Right ventricle myocardium superior (tissue), 1 donor: ENCODE data around the gene CELF3. TPM values are rescaled to one million over a fixed set of nuclear protein-coding genes. Genes with fewer than 3 reads are reported as not detected.
"Not testable (repeated sequence)": the region's sequence is repeated elsewhere in the genome, so short reads cannot be mapped to it uniquely, and the experiment has no call there.

Experiments used
- ATAC-seq: fragments of 200-7000 bp; cut with Tn5 transposase; one replicate; pipeline ENCODE4 v1.9.1; 2020; ENCODE audit warnings: mild to moderate bottlenecking; ENCODE audit not compliant: poor library complexity
- DNase-seq: peaks from one replicate; pipeline ENCODE4 v3.0.0-alpha.2; 2020
- intact Hi-C: fragments of 100-400 bp; cut with DNase I; formaldehyde crosslinking; loops from one replicate; pipeline ENCODE4 v1.11.2; 2022
- total RNA-seq: library from RNA; stranded (reverse); fragmentation: NEBNext Ultra II Directional; extraction: Animal tissue kit (Norgen Biotek cat#: 25700); gene quantifications from one replicate; pipeline ENCODE4 v1.2.1, GENCODE V29; 2021
- donor health status: DM: no; HTN: yes; CAD: no; lungs with severe emphysema.

The CELF3 gene
- total RNA-seq, 1 donor from 2014 or later, result not detected

DNA sequence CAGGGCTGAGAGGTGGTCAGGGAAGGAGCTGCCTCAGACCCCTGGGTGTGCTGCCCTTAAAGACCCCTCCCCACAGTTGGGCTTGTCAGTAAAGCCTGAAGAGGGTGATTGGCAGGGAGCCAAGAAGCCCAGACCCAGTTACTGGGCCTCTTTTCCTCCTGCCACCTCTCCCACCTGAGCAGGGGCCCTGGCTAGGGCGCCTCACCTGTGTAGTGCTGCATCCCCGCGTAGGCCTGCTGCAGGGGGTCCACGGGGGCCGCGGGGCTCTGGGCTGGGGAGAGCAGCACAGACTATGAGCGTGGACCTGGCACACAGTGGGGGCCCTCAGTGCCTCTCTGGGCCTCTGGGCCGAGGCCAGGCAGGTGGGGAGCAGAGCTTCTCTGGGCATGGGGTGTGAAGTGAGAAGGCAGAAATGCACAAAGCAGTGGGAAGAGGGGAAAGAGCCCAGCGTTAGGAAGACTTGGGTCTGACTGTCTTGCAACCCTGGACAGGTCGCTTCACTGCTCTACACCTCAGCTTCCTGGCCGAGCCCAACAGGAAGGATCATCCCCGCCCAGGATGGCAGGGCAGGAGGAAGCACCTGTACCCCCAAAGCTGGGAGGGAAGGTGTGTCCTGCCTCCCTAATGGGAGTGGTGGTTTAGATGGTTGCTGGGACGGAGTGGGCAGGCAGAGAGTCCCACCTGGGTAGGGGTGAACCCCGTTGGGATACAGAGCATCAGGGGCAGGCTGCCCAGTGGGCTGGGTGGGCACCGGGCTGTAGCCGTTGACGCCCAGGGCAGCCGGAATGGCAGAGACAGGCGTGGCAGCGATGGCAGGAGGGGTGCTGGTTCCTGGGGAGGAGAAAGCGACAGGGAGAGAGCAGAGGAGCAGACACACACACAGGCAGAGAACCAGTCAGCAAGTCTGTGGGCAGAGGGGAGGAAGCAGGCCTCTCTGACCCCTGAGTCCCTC lies 9.9 kb downstream of the CELF3 start:
- ATAC-seq, result no peak
- DNase-seq, result no peak
- intact Hi-C loops, result no loop called here

DNA sequence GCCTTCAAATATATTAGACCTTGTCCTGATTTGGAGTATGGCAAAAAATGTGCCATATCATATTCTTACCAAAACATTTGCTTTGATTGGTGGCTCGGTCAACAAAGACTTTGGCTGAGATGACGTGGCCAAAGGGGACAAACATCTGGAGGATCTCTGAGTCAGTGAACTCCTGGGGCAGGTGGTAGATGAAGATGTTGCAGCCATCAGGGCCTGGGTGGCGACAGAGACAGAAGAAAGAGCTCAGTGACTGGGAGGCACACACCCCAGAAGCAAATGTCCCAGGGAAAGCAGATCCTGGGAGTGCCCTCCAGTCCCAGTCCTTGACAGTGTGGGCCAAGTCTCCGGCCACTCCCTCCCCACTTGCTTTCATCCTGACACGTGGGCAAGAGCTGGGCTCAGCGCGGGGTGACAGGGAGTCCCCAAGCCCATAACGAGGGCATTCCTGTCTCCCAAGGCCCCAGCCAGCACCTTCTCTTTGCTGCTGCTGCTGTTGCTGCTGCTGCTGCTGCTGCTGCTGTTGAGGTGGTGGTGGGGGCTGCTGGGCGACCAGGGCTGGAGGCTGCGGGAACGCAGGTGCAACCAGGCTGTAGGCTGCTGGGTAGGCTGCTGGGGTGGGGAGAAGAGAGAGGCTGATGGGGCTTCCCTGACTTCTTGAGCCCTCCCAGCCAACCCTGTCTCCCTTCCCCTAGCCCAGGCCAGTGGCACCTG lies 10.7 kb downstream of the CELF3 start:
- no peak for DNase-seq
- intact Hi-C loops, result no loop called here
- ATAC-seq, result no peak

DNA sequence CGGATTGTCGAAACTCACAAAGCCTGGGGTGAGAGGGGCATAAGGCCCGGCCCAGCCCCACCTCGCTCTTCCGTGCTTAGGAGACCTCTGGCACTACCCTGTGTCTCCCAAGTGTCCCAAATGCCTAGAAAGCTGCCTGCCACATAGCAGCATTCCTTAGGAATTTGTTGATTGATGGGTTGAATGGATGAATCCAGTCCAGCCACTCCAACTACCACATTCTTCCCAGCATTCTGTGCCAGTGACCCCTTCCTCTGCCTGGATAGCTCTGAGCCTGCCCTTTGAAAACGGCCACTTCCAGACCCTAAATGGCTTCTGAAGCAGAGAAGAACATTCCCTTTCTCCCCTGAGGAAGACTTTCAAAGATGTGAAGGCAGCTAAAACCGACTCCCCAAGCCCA lies 11.5 kb downstream of the CELF3 start:
- intact Hi-C loops, result no loop called here
- DNase-seq, result no peak
- ATAC-seq, result no peak

DNA sequence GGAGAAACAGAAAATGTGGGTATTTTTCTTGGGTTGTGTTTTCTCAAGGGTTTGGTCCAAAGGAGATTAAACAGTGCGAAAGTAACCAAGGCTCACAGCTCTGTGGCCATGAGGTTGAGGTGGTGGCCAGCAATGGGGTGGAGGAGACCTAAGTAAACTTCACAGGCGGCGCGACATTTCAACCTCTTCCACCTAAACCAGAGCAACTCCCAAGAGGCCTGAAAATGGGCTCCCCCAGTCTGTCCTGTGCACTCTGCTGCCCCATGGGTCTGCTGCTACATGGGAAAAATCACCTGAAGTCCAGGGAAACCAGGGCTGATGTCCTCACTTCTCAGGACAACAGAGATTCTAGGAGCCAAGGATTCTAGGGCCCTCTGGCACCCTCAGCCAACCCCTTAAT lies 12.4 kb downstream of the CELF3 start:
- ATAC-seq (no peak), DNase-seq (no peak)
- intact Hi-C loops, result no loop called here

DNA sequence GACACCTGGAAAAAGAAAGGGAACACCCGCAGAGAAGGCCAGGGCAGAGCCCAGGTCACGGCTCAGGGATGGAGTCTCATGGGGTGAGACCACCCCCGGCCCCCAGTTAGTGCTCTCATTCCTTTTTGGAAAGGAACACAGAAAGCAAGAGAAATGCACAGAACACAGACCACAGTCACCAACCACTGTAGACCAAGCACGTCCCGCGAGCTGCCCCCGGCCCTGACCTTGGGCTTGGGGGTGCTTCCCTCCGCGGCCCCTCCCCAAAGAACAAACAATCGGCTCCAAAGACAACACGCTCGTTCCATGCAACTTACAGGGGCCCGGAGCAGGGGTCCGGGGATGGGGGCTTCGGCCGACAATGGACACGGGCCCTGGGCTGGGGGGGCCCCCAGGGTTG lies 12.8 kb downstream of the CELF3 start:
- intact Hi-C loops, result no loop called here
- no peak for ATAC-seq
- no peak for DNase-seq

DNA sequence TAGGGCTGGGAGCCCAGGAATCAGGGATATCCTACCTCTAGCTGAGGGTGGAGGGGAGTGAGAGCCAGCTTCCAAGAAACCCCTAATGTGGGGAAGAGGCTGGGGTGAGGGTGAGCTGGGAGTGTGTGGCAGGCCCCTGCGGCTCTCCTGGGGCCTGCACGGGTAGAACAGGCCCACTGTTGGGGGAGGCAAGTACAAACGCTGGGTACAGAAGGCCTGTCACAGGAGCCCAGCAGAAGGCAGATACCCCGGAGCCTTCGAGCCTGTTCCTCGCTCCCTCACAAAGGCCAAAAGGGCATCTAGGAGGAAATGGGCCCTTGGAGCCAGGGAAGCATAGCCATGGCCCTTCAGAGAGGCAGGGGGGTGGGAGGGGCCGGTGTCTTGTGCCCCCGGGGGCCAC lies 13.7 kb downstream of the CELF3 start:
- intact Hi-C loops, result no loop called here
- no peak for DNase-seq
- no peak for ATAC-seq

DNA sequence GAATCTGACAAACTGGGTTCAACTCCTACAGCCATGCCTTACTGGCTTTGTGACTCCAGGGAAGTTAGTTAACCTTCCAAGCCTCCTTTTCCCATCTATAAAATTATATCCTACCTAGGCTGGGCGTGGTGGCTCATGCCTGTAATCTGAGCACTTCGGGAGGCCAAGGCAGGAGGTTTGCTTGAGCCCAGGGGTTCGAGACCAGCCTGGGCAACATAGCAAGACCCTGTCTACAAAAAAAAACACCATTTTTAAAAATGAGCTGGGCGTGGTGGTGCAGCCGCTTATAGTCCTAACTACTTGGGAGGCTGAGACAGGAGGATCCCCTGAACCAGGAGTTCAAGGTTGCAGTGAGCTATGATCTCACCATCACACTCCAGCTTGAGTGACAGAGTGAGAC lies 15.1 kb downstream of the CELF3 start:
- DNase-seq (no peak), ATAC-seq (no peak)
- intact Hi-C loops, result no loop called here

DNA sequence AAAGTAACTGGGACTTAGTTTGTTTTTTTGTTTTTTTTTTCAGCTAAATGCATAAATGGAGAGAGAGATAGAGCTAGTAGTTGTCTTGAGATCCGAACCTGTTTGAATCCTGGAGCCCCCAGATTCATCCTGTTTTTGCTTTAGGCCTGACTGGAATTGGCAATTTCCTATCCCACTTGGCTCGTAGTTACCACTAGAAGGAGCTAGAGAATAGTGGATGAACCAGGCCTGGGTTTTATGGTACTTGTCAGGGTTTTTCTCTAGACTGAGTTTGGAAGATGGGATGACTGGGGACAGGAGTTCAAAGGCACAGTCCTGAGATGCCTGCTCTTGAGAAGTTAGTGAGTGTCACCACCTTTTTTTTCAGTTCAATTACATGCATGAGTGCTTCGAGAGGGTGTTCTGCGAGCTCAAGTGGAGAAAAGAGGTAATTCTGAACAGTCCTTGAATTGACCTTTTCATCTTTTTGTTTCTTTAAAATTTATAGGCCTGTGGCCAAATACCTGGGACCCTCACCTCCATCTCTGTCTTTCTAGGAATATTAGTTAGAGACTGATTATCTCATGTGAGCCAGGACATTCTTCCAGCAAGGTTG lies 23.4 kb downstream of the CELF3 start:
- intact Hi-C loops, result loop anchor here (5.0 kb wide), 1 partner anchor 44 kb away; no protein-coding TSS in a partner anchor
- peak; percentile 57 for ATAC-seq
- DNase-seq, result no peak

DNA sequence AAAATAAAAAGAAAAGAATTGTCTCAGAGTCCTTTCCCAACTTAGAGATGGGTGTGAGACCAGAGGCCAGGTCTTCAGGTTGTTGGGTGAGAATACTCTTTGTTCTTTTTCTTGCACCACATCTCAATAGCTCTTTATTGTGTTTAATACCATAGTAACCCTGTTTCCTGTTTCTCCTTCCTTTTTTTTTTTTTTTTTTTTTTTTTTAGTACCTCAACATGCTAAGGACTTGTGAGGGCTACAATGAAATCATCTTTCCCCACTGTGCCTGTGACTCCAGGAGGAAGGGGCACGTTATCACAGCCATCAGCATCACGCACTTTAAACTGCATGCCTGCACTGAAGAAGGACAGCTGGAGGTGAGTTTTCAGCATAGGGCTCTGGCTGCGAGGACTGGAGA lies 24.4 kb downstream of the CELF3 start:
- ATAC-seq, result no peak
- DNase-seq, result no peak
- intact Hi-C loops, result loop anchor here (5.0 kb wide), 1 partner anchor 45 kb away; no protein-coding TSS in a partner anchor

DNA sequence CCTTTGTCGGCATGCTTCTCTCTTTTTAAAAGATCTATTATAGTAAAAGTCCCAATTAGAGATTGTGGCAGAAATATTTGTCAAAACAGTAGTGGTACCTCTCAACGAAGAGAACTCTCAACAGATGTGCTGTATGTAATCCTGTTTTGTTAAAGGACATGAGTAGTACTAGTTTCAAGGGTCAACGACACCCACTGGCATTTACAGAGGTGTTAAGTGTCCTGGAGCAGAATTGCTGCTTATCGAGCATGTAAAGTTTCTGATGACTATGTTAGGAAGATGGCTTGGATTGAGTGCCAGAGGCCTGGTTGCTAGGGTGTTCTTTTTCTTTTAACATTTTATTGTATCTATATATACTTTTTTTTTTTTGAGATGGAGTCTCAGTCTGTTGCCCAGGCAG lies 27.1 kb downstream of the CELF3 start:
- intact Hi-C loops, result no loop called here
- ATAC-seq (peak; percentile 41), DNase-seq (no peak)

DNA sequence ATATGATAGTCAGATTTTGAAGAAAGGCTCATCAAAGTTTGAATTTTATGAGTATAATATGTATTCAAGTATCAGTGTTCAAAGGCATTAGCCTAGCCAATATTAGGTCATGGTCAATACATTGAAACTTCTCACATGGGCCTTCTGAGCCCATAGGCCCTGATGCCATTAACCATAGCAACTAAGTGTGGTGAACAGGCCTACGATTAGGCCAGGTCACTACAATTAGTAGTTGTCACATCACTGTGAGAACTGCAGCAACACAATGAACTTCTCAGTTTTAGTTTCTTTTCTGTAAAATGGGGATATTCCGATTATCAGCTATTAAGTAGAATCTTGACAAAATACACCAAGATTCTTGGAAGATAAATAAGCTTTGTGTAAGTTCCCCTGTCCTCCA lies 30.0 kb downstream of the CELF3 start:
- DNase-seq, result no peak
- intact Hi-C loops, result no loop called here
- no peak for ATAC-seq

DNA sequence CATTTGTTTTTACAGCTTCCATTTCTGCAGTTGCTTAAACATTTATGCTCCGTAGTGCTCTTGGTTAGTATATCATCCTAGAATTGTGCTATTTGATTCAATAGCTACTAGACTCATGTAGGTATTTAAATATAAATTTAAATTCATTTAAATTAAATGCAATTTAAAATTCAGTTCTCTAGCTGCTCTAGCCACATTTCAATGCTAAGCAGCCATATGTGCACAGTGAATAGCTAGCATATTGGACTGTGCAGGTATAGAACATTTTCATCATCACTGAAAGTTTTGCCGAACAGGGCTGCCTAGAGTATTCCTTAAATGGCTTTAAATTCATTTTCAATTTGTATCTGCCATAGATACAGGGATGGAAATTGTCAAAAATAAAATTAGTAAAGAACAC lies 32.5 kb downstream of the CELF3 start:
- ATAC-seq (no peak), DNase-seq (no peak)
- intact Hi-C loops, result no loop called here

DNA sequence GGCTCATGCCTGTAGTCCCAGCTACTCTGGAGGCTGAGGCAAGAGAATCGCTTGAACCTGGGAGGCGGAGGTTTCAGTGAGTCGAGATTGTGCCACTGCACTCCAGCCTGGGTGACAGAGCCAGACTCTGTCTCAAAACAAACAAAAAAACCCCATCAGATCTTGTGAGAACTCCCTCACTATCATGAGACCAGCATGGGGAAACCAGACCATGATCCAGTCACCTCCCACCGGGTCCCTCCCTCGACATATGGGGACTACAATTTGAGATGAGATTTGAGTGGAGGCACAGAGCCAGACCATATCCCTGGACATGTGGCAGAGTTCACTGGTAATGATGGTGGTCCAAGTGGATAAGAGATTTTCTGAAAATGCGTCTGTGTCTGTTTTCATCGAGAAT lies 33.7 kb downstream of the CELF3 start:
- intact Hi-C loops, ATAC-seq, DNase-seq: not testable (repeated sequence)

DNA sequence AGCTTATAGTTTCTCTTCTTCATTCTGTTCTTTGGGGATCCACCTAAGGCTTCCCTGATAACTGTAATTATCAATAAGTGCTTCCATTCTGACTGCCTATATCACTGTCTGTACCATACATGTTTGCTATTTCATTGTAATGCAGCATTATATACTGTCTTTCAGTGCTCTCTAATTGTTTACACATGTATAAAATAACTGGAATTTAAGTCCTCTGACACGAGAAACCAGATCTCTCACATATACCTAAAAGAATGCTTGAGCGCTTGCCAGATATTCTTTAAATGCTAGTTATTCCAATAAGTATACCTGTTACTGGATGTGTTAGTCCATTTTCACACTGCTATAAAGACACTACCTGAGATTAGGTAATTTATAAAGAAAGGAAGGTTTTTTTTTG lies 34.7 kb downstream of the CELF3 start:
- ATAC-seq (no peak), DNase-seq (no peak)
- intact Hi-C loops, result no loop called here

DNA sequence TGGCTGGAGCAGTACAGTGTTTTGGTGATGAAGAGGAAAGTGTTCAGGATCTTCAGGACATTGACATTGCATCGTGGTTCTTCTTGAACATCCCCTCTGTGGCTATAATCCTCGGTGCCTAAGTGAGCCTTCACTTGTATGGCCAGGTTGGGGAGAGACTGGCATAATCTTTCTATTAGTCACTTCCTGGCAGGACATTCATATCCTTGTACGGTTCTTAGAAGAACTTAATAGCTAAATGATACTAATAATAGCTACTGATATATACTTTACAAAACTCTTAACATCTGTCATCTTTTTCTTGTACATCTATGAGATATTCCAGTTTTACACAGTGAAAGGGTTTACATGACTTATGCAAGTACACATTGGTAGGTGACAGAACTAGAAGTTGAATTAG lies 35.8 kb downstream of the CELF3 start:
- no peak for ATAC-seq
- DNase-seq, result no peak

DNA sequence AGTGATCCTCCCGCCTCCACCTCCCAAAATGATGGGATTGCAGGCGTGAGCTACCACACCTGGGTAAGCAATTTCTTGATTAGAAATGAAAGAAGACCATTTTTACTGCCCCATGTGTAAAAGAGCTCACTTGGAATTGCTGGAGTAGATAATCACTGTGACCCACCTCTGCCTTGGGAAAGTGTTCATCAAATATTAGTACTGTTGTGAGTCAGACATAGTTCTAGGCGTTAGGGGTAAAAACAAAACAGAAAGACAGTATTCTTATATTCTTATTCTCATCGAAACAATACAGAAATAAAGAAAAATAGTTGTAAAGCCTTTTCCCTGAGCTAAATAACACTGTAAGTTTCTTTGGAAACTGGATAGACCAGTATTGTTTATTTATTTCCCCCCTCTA lies 36.2 kb downstream of the CELF3 start:
- intact Hi-C loops, result no loop called here
- DNase-seq, result no peak
- no peak for ATAC-seq

More for the DNA sequence above, 35.8 kb downstream of the CELF3 start:
- intact Hi-C loops, result no loop called here

DNA sequence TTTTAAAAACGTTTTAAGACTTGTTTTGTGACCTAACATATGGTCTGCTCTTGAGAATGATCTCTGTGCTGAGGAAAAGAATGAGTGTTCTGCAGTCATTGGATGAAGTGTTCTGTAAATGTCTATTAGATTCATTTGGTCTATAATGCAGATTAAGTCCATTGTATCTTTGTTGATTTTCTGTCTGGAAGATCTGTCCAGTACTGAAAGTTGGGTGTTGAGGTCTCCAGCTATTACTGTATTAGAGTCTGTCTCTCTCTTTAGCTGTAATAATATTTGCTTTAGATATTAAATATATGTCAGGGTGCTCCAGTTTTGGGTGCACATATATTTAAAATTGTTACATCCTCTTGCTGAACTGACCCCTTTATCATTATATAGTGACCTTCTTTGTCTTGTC lies 43.2 kb downstream of the CELF3 start:
- intact Hi-C loops, result loop anchor here (10.0 kb wide), 1 partner anchor 61 kb away; no protein-coding TSS in a partner anchor
- DNase-seq, result no peak
- ATAC-seq, result no peak

DNA sequence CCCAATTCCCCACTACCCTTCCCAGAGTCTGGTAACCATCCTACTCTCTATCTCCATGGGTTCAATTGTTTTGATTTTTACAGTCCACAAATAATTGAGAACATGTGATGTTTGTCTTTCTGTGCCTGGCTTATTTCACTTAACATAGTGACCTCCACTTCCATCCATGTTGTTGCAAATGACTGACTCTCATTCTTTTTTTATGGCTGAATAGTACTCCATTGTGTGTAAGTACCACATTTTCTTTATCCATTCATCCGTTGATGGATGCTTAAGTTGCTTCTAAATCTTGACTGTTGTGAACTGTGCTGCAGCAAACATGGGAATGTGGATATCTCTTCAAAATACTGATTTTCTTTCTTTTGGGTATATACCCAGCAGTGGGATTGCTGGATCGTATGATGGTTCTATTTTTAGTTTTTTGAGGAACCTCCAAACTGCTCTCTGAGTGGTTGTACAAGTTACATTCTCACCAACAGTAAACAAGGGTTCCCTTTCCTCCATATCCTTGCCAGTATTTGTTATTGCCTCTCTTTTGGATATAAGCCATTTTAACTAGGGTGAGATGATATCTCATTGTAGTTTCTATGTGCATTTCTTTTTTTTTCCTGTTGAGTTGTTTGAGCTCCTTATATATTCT lies 46.4 kb downstream of the CELF3 start:
- intact Hi-C loops, result loop anchor here (10.0 kb wide), 1 partner anchor 65 kb away; no protein-coding TSS in a partner anchor
- not testable (repeated sequence) for DNase-seq, ATAC-seq

DNA sequence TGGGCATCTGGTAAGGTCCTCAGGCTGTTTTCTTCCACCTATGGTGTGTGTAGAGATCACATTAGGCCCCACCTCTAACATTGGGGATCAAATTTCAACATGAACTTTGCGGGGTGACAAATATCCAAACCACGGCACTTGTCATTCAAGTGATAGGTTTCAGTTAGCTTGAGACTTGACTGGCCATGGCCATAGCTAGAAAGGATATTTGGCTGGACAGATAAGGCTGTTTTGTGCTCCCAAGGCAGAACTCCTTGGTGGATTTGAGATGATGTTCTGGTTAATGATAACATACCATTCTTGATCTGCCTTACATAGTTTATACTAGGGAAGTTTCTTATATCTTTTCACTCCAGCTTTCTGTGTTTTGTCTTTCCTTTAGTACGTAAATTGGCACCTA lies 48.5 kb downstream of the CELF3 start:
- intact Hi-C loops, result no loop called here
- no peak for ATAC-seq
- no peak for DNase-seq
